ENCODE measurements around the gene FBXO31. TPM values are rescaled to one million over a fixed set of nuclear protein-coding genes. Genes with fewer than 3 reads are reported as not detected.
A peak's percentile ranks its signal among the peaks of the same experiment; 100 is the strongest.

Gene FBXO31
- total and polyA plus RNA-seq, 9 of the 15 experiments (the other 6 are each of a cell fraction or from before 2014, with no cell fraction given), result 0.18 to 33.3 (median 10.9) TPM

DNA sequence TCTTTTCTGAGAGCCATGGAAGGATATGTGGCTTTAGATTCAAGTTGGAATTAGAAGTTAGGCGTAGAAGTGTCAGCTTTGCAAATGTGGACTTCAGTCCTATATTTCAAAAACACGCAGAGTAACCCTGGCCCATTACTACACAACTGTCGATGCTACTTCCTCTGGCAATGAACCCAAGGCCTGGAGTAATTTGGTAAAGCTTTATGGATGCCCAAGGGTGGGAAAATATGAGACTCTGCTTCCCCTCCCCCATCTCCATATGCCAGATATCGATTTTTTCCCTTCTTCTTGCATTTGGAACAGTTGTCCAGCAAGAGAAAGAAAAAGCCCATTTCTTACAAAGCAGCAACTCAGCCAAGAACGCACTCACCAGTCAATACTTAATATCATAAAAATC is 5.7 kb upstream of the FBXO31 start (continued):
- TF ChIP-seq ZNF584 (CRISPR knock-in tag; IDR thresholded peaks at IDR 0.05; ENCODE audit: low read depth), result no peak
- TF ChIP-seq, protein P1, sequence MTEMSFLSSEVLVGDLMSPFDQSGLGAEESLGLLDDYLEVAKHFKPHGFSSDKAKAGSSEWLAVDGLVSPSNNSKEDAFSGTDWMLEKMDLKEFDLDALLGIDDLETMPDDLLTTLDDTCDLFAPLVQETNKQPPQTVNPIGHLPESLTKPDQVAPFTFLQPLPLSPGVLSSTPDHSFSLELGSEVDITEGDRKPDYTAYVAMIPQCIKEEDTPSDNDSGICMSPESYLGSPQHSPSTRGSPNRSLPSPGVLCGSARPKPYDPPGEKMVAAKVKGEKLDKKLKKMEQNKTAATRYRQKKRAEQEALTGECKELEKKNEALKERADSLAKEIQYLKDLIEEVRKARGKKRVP (CRISPR knock-in tag; IDR thresholded peaks at IDR 0.05), result no peak
- TF ChIP-seq ZNF766 (CRISPR knock-in tag; conservative IDR thresholded peaks at IDR 0.05), result 0 out of 2 replicates have a peak, but pooled peaks have one; percentile 26
- no peak for TF ChIP-seq CBFA2T2 (conservative IDR thresholded peaks at IDR 0.05)
- TF ChIP-seq, protein P2, sequence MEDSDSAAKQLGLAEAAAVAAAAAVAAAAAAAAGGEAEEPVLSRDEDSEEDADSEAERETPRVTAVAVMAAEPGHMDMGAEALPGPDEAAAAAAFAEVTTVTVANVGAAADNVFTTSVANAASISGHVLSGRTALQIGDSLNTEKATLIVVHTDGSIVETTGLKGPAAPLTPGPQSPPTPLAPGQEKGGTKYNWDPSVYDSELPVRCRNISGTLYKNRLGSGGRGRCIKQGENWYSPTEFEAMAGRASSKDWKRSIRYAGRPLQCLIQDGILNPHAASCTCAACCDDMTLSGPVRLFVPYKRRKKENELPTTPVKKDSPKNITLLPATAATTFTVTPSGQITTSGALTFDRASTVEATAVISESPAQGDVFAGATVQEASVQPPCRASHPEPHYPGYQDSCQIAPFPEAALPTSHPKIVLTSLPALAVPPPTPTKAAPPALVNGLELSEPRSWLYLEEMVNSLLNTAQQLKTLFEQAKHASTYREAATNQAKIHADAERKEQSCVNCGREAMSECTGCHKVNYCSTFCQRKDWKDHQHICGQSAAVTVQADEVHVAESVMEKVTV (CRISPR knock-in tag; IDR thresholded peaks at IDR 0.05), result no peak
- no peak for TF ChIP-seq LARP7 (IDR thresholded peaks at IDR 0.05)
- no peak for TF ChIP-seq TRIM24 (IDR thresholded peaks at IDR 0.05)
- TF ChIP-seq, protein P3, sequence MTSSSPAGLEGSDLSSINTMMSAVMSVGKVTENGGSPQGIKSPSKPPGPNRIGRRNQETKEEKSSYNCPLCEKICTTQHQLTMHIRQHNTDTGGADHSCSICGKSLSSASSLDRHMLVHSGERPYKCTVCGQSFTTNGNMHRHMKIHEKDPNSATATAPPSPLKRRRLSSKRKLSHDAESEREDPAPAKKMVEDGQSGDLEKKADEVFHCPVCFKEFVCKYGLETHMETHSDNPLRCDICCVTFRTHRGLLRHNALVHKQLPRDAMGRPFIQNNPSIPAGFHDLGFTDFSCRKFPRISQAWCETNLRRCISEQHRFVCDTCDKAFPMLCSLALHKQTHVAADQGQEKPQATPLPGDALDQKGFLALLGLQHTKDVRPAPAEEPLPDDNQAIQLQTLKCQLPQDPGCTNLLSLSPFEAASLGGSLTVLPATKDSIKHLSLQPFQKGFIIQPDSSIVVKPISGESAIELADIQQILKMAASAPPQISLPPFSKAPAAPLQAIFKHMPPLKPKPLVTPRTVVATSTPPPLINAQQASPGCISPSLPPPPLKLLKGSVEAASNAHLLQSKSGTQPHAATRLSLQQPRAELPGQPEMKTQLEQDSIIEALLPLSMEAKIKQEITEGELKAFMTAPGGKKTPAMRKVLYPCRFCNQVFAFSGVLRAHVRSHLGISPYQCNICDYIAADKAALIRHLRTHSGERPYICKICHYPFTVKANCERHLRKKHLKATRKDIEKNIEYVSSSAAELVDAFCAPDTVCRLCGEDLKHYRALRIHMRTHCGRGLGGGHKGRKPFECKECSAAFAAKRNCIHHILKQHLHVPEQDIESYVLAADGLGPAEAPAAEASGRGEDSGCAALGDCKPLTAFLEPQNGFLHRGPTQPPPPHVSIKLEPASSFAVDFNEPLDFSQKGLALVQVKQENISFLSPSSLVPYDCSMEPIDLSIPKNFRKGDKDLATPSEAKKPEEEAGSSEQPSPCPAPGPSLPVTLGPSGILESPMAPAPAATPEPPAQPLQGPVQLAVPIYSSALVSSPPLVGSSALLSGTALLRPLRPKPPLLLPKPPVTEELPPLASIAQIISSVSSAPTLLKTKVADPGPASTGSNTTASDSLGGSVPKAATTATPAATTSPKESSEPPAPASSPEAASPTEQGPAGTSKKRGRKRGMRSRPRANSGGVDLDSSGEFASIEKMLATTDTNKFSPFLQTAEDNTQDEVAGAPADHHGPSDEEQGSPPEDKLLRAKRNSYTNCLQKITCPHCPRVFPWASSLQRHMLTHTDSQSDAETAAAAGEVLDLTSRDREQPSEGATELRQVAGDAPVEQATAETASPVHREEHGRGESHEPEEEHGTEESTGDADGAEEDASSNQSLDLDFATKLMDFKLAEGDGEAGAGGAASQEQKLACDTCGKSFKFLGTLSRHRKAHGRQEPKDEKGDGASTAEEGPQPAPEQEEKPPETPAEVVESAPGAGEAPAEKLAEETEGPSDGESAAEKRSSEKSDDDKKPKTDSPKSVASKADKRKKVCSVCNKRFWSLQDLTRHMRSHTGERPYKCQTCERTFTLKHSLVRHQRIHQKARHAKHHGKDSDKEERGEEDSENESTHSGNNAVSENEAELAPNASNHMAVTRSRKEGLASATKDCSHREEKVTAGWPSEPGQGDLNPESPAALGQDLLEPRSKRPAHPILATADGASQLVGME (CRISPR knock-in tag; IDR thresholded peaks at IDR 0.05), result no peak
- TF ChIP-seq MXI1 (IDR thresholded peaks at IDR 0.05; ENCODE audit: low read depth, low read length), result no peak
- no peak for TF ChIP-seq ZSCAN29 (IDR thresholded peaks at IDR 0.05)
- no peak for TF ChIP-seq ZNF644 (tag; IDR thresholded peaks at IDR 0.05; ENCODE audit: low read depth)
- no peak for TF ChIP-seq ZNF668 (CRISPR knock-in tag; IDR thresholded peaks at IDR 0.05)

All from K562 (cell line).